Suppressor macrophage treated with lipopolysaccharide for 4 hours (primary cell): ENCODE results near the gene BCAR3.

ENCODE experiments used
- DNase-seq: peaks from one replicate; pipeline ENCODE4 v3.0.0-alpha.2; 2020

Gene BCAR3

GRCh38 chr1:93635614-93636543, 45.8 kb downstream of the BCAR3 start:
- DNase-seq = no peak

GRCh38 chr1:93633313-93633712, 48.3 kb downstream of the BCAR3 start:
- no peak for DNase-seq

GRCh38 chr1:93631626-93632365, 49.8 kb downstream of the BCAR3 start:
- DNase-seq = peak; percentile 21

- DNase-seq = no peak
These were observed 51.5 kb downstream of the BCAR3 start for GRCh38 chr1:93630168-93630567.

GRCh38 chr1:93629101-93630059, 52.3 kb downstream of the BCAR3 start:
- DNase-seq = peak; percentile 82

- DNase-seq = no peak
These were observed 53.0 kb downstream of the BCAR3 start for GRCh38 chr1:93628681-93629080.

GRCh38 chr1:93625582-93626327, 55.9 kb downstream of the BCAR3 start:
- DNase-seq = no peak

GRCh38 chr1:93623875-93624274, 57.8 kb downstream of the BCAR3 start:
- DNase-seq = no peak

- DNase-seq = no peak
These were observed 58.2 kb downstream of the BCAR3 start for GRCh38 chr1:93623436-93623835.

GRCh38 chr1:93621246-93621645, 60.4 kb downstream of the BCAR3 start:
- no peak for DNase-seq

- DNase-seq = no peak
These were observed 60.8 kb downstream of the BCAR3 start for GRCh38 chr1:93620841-93621210.

- DNase-seq = no peak
These were observed 61.3 kb downstream of the BCAR3 start for GRCh38 chr1:93620172-93620840.

GRCh38 chr1:93619507-93620171, 62.0 kb downstream of the BCAR3 start:
- DNase-seq = no peak

GRCh38 chr1:93617670-93618499, 63.8 kb downstream of the BCAR3 start:
- DNase-seq = no peak

GRCh38 chr1:93616996-93617669, 64.5 kb downstream of the BCAR3 start:
- DNase-seq = no peak

- no peak for DNase-seq
These were observed 65.2 kb downstream of the BCAR3 start for GRCh38 chr1:93616221-93616995.

- no peak for DNase-seq
These were observed 66.0 kb downstream of the BCAR3 start for GRCh38 chr1:93615582-93616150.

GRCh38 chr1:93614986-93615581, 66.6 kb downstream of the BCAR3 start:
- no peak for DNase-seq
